ENCODE measurements around the gene ENTPD7. TPM values are rescaled to one million over a fixed set of nuclear protein-coding genes. Genes with fewer than 3 reads are reported as not detected.

The ENTPD7 gene
- total and polyA plus RNA-seq, 9 of the 15 experiments (the other 6 are each of a cell fraction or from before 2014, with no cell fraction given) = 1.4 to 13.9 (median 8.5) TPM

GRCh38 chr10:99732033-99732842, 72.9 kb downstream of the ENTPD7 start, which contains the start of the genes COX15 and CUTC (continued):
- TF ChIP-seq RBM14 (IDR thresholded peaks at IDR 0.05; ENCODE audit: borderline replicate concordance, insufficient read depth, low read depth, low read length) (no peak), TAF7 (tag; IDR thresholded peaks at IDR 0.05) (no peak), POLR3G (IDR thresholded peaks at IDR 0.05; ENCODE audit: extremely low read depth, insufficient read length, insufficient replicate concordance) (no peak), HDGF (IDR thresholded peaks at IDR 0.05) (no peak), EZH2 (IDR thresholded peaks at IDR 0.05; ENCODE audit: borderline replicate concordance, low read depth, low read length) (no peak), RBM22 (IDR thresholded peaks at IDR 0.05; ENCODE audit: low read depth, low read length, poor library complexity, severe bottlenecking) (no peak), NCOA6 (IDR thresholded peaks at IDR 0.05) (no peak), SNAPC5 (CRISPR knock-in tag; IDR thresholded peaks at IDR 0.05) (no peak), POU5F1 (IDR thresholded peaks at IDR 0.05; ENCODE audit: borderline replicate concordance, low read depth, low read length, partially characterized antibody) (no peak), PRPF4 (IDR thresholded peaks at IDR 0.05; ENCODE audit: insufficient read depth, low read depth, low read length, poor library complexity, severe bottlenecking) (no peak), RBM25 (IDR thresholded peaks at IDR 0.05; ENCODE audit: low read depth, low read length, severe bottlenecking) (no peak), GATAD2B (IDR thresholded peaks at IDR 0.05; ENCODE audit: borderline replicate concordance) (no peak), NFIX (CRISPR knock-in tag; IDR thresholded peaks at IDR 0.05; ENCODE audit: low read depth) (no peak), XRCC3 (IDR thresholded peaks at IDR 0.05) (no peak), CHD2 (IDR thresholded peaks at IDR 0.05; ENCODE audit: low read depth, low read length) (no peak; the same call in 1 of the 2 replicates), RFX1 (IDR thresholded peaks at IDR 0.05) (no peak), ZNF589 (CRISPR knock-in tag; IDR thresholded peaks at IDR 0.05; ENCODE audit: low read depth) (no peak; the same call in 1 of the 2 replicates), RFX5 (IDR thresholded peaks at IDR 0.05; ENCODE audit: low read depth, low read length) (no peak), SP2 (IDR thresholded peaks at IDR 0.05; ENCODE audit: extremely low read depth, low read depth, low read length, poor library complexity, severe bottlenecking) (no peak), HOMEZ (CRISPR knock-in tag; IDR thresholded peaks at IDR 0.05) (no peak), KDM1A (IDR thresholded peaks at IDR 0.05) (no peak), BHLHE40 (IDR thresholded peaks at IDR 0.05; ENCODE audit: low read length) (no peak), SUPT5H (IDR thresholded peaks at IDR 0.05) (peak; percentile 89), ASH1L (IDR thresholded peaks at IDR 0.05; ENCODE audit: borderline replicate concordance, low read depth, partially characterized antibody) (no peak), BDP1 (IDR thresholded peaks at IDR 0.05; ENCODE audit: insufficient read depth, insufficient read length) (no peak), RBM34 (IDR thresholded peaks at IDR 0.05; ENCODE audit: borderline replicate concordance, insufficient read depth, low read length) (no peak), ARHGAP35 (IDR thresholded peaks at IDR 0.05; ENCODE audit: partially characterized antibody) (no peak), HEY1 (CRISPR knock-in tag; IDR thresholded peaks at IDR 0.05; ENCODE audit: borderline replicate concordance) (no peak), ZBTB7A (IDR thresholded peaks at IDR 0.05; ENCODE audit: borderline replicate concordance, control insufficient read depth, low read depth, low read length) (no peak; the same call in 1 of the 2 replicates), ZNF668 (CRISPR knock-in tag; IDR thresholded peaks at IDR 0.05) (no peak)
